GM18526 (cell line): Measurements from ENCODE around the gene TNIP2.
A peak's percentile ranks its signal among the peaks of the same experiment; 100 is the strongest.

Experiments used
- POLR2A ChIP-seq: IDR thresholded peaks from 3 replicates; pipeline ENCODE4 v1.6.1; 2011; ENCODE audit not compliant: insufficient read length; ENCODE audit errors: extremely low read depth

TNIP2 gene

GRCh38 chr4:2755821-2756690 lies at the start of gene TNIP2:
Gene TNIP2, minus strand, starts transcription at chr4:2756336. Its CDS starts 47 bp downstream, at chr4:2756289.
- peak; percentile 81 for TF ChIP-seq POLR2A

GRCh38 chr4:2804973-2805501 lies 48.9 kb upstream of the TNIP2 start:
- no peak for TF ChIP-seq POLR2A

GRCh38 chr4:2804449-2804972 lies 48.4 kb upstream of the TNIP2 start:
- no peak for TF ChIP-seq POLR2A

GRCh38 chr4:2803624-2804448 lies 47.7 kb upstream of the TNIP2 start:
- no peak for TF ChIP-seq POLR2A

GRCh38 chr4:2802618-2803531 lies 46.7 kb upstream of the TNIP2 start:
- TF ChIP-seq POLR2A: no peak

GRCh38 chr4:2800691-2801596 lies 44.8 kb upstream of the TNIP2 start:
- TF ChIP-seq POLR2A: peak; percentile 24

GRCh38 chr4:2799971-2800690 lies 44.0 kb upstream of the TNIP2 start:
- no peak for TF ChIP-seq POLR2A

- no peak for TF ChIP-seq POLR2A
Measured at GRCh38 chr4:2799224-2799911, 43.2 kb upstream of the TNIP2 start.

- peak; percentile 29 for TF ChIP-seq POLR2A
Measured at GRCh38 chr4:2798399-2799223, 42.5 kb upstream of the TNIP2 start.

GRCh38 chr4:2797545-2798305 lies 41.6 kb upstream of the TNIP2 start:
- TF ChIP-seq POLR2A: no peak
